CD4-positive, CD25-positive, alpha-beta regulatory T cell (primary cell): ENCODE measurements around the gene YPEL1. TPM values are rescaled to one million over a fixed set of nuclear protein-coding genes. Genes with fewer than 3 reads are reported as not detected.
"Not testable (repeated sequence)": the region's sequence is repeated elsewhere in the genome, so short reads cannot be mapped to it uniquely, and the experiment has no call there.

Experiments used
- ATAC-seq, 2 donors: fragments of 150-1000 bp; cut with Tn5 transposase; one replicate each; pipeline ENCODE4 v1.10.0; 2021; ENCODE audit warnings: low read depth in 2 of 2, moderate number of reproducible peaks in 2 of 2, moderate library complexity in 1 of 2
- DNase-seq, 3 donors: peaks; one replicate each; pipeline versions ENCODE4 v3.0.0 to v3.0.0-alpha.2; 2012 to 2022; ENCODE audit warnings: mixed read lengths in 1 of 3
- H3K27ac ChIP-seq: one replicate; pipeline ENCODE4 v1.7.0; 2013; ENCODE audit warnings: mild to moderate bottlenecking, low read length; ENCODE audit not compliant: insufficient read depth, poor library complexity, severe bottlenecking
- H3K27me3 ChIP-seq: one replicate; pipeline ENCODE4 v1.7.0; 2013; ENCODE audit warnings: low read length; ENCODE audit not compliant: control insufficient read depth, insufficient read depth
- H3K36me3 ChIP-seq: one replicate; pipeline ENCODE4 v1.7.0; 2013; ENCODE audit warnings: mild to moderate bottlenecking, low read length, moderate library complexity; ENCODE audit not compliant: control insufficient read depth, insufficient read depth
- H3K4me1 ChIP-seq: 2 replicates; pipeline ENCODE4 v1.7.0; 2013; ENCODE audit warnings: mild to moderate bottlenecking, low read length; ENCODE audit not compliant: insufficient read depth, control insufficient read depth, poor library complexity, severe bottlenecking
- H3K4me3 ChIP-seq: one replicate; pipeline ENCODE4 v1.7.0; 2013; ENCODE audit warnings: low read depth, mild to moderate bottlenecking, low read length, moderate library complexity
- H3K9me3 ChIP-seq, 2 experiments: 1 replicate in 1 of 2; 2 replicates in 1 of 2; pipeline ENCODE4 v1.7.0; 2013; ENCODE audit warnings: low read length in 2 of 2, mild to moderate bottlenecking in 1 of 2, moderate library complexity in 1 of 2; ENCODE audit not compliant: control insufficient read depth in 2 of 2
- H3K27ac Mint-ChIP-seq, 3 donors: one replicate each; pipeline ENCODE4 v1.8.0; 2020 to 2022; ENCODE audit warnings: mild to moderate bottlenecking in 3 of 3, mixed read lengths in 3 of 3, moderate library complexity in 2 of 3
- H3K27me3 Mint-ChIP-seq: one replicate; pipeline ENCODE4 v1.8.0; 2022; ENCODE audit warnings: mild to moderate bottlenecking, mixed read lengths
- H3K36me3 Mint-ChIP-seq: one replicate; pipeline ENCODE4 v1.8.0; 2020; ENCODE audit warnings: mixed read lengths
- H3K4me1 Mint-ChIP-seq, 4 donors: one replicate each; pipeline ENCODE4 v1.8.0; 2020 to 2022; ENCODE audit warnings: mixed read lengths in 4 of 4, mild to moderate bottlenecking in 1 of 4
- H3K4me3 Mint-ChIP-seq, 4 donors: one replicate each; pipeline ENCODE4 v1.8.0; 2020 to 2022; ENCODE audit warnings: mild to moderate bottlenecking in 4 of 4, mixed read lengths in 4 of 4, moderate library complexity in 3 of 4
- H3K9me3 Mint-ChIP-seq, 7 donors: one replicate each; pipeline ENCODE4 v1.8.0; 2020 to 2022; ENCODE audit warnings: mixed read lengths in 7 of 7, mild to moderate bottlenecking in 3 of 7, moderate library complexity in 2 of 7
- polyA plus RNA-seq, 4 donors: library from polyadenylated mRNA; unstranded; fragments of 300-500 nt; fragmentation: Illumina TruSeq; gene quantifications; one replicate each; pipeline ENCODE4 v1.2.3, GENCODE V29; 2021
- total RNA-seq: library from RNA; stranded (reverse); gene quantifications from one replicate; pipeline ENCODE4 v1.2.3, GENCODE V29; 2022

Gene YPEL1
- total and polyA plus RNA-seq, 5 donors from 2014 or later, result 5.4 to 20.1 (median 9.5) TPM

DNA sequence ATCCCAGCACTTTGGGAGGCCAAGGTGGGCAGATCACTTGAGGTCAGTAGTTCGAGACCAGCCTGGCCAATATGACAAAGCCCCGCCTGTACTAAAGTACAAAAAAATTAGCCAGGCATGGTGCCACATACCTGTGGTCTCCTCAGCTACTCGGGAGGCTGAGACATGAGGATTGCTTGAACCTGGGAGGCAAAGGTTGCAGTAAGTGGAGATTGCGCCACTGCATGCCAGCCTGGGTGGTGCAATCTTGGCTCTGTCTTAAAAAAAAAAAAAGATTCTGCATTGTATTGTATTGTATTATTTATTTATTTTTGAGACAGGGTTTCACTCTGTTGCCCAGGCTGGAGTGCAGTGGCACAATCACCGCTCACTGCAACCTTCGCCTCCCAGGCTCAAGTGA is 9.3 kb upstream of the YPEL1 start:
- H3K36me3 Mint-ChIP-seq, H3K9me3 Mint-ChIP-seq, H3K27ac Mint-ChIP-seq, ATAC-seq, H3K27me3 Mint-ChIP-seq, H3K4me1 ChIP-seq, H3K4me3 Mint-ChIP-seq, H3K36me3 ChIP-seq, H3K4me1 Mint-ChIP-seq, H3K27ac ChIP-seq, H3K4me3 ChIP-seq, DNase-seq, H3K9me3 ChIP-seq, H3K27me3 ChIP-seq: not testable (repeated sequence)

DNA sequence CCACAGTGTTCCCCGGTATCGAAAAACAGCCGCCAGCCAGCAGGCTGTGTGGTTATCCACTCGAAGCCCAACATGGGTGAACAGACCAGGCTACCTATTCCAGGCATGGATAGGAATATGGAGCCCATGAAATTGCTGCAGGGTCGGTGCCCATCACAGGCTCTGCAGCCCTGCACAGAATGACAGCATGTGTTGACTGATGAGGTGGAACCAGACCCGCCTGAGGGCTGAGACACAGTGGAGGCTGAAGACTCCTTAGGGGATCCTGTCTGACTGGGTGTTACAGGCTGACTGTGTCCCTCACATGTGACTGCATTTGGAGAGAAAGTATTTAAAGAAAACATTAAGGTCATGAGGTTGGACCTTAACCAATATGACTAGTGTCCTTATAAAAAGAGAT is 6.2 kb upstream of the YPEL1 start:
- ATAC-seq, result no peak
- Mint-ChIP-seq H3K4me1 (peaks cover 0 to 6% (median 2%) of the 10 kb centered on the region in 4 donors), H3K9me3 (peaks cover 0 to 1% (median 0%) of the 10 kb centered on the region in 7 donors), H3K27me3 (peaks cover 9% of the 10 kb centered on the region), H3K27ac (no peak overlapping the region), H3K36me3 (no peaks in the 10 kb centered on the region), H3K4me3 (no peak overlapping the region)
- H3K4me1 ChIP-seq, result no peaks in the 10 kb centered on the region
- no peak overlapping the region for H3K4me3 ChIP-seq
- H3K36me3 ChIP-seq, result no peaks in the 10 kb centered on the region
- DNase-seq, result no peak
- no peak overlapping the region for H3K27ac ChIP-seq
- H3K9me3 ChIP-seq, result no peaks in the 10 kb centered on the region
- no peaks in the 10 kb centered on the region for H3K27me3 ChIP-seq

DNA sequence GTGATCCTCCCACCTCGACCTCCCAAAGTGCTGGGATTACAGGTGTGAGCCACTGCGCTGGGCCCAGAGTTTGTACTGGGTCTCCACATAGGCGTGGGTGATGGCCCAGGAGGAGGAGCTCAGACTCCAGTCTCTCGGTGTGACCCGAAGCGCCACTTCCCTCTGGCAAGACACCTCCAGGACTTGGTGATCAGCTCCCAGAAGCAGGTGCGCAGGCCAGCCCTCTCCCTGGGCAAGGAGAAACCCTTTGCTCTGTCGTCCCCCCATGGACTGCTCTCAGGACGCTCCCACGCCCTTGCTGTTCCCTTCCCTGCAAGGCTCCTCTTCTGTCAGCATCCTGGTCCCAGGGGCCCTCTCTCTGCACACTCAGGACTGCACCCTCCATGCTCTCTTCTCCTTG is 5.5 kb upstream of the YPEL1 start:
- no peaks in the 10 kb centered on the region for H3K36me3 Mint-ChIP-seq

DNA sequence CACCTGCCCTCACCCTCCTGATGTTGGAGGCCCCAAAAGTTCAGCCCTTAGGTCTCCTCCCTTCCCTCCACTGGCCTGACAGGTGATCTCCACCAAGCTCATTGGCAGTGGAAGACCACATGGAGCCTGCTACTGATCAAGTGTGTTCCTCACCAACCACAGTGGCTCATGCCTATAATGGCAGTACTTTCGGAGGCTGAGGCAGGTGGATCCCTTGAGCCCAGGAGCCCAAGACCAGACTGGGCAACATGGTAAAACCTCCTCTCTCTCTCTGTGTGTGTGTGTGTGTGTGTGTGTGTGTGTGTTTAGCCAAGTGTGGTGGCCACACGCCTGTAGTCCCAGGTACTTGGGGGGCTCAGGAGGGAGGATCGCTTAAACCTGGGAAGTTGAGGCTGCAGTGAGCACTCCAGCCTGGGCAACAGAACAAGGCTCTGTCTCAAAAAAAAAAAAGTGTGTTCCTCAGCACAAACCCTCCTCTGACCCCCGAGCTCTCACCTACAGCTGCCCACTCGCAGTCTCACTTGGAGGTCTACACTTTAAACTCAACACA is 4.3 kb upstream of the YPEL1 start:
- Histone ChIP-seq H3K27ac (no peak overlapping the region), H3K4me3 (no peak overlapping the region), H3K36me3 (no peaks in the 10 kb centered on the region), H3K27me3 (no peaks in the 10 kb centered on the region), H3K4me1 (peaks cover 10% of the 10 kb centered on the region), H3K9me3 (no peaks in the 10 kb centered on the region)
- Mint-ChIP-seq H3K4me1 (peaks cover 3 to 9% (median 5%) of the 10 kb centered on the region in 4 donors), H3K36me3 (no peaks in the 10 kb centered on the region), H3K27me3 (peaks cover 12% of the 10 kb centered on the region), H3K9me3 (peaks cover 0 to 1% (median 0%) of the 10 kb centered on the region in 7 donors), H3K27ac (peak overlapping the region in 2 of 3 donors; percentile 76 to 94), H3K4me3 (peak overlapping the region in 1 of 4 donors; percentile 83)
- ATAC-seq (no peak), DNase-seq (no peak)

More for the DNA sequence above, 5.5 kb upstream of the YPEL1 start:
- Mint-ChIP-seq H3K27ac (no peak overlapping the region), H3K4me1 (peaks cover 0 to 6% (median 2%) of the 10 kb centered on the region in 4 donors), H3K27me3 (peaks cover 9% of the 10 kb centered on the region), H3K4me3 (no peak overlapping the region), H3K9me3 (peaks cover 0 to 1% (median 0%) of the 10 kb centered on the region in 7 donors)
- no peak overlapping the region for H3K4me3 ChIP-seq
- H3K9me3 ChIP-seq, result no peaks in the 10 kb centered on the region
- H3K36me3 ChIP-seq, result no peaks in the 10 kb centered on the region
- DNase-seq, result no peak
- H3K4me1 ChIP-seq, result peaks cover 4% of the 10 kb centered on the region
- no peaks in the 10 kb centered on the region for H3K27me3 ChIP-seq
- ATAC-seq, result no peak
- H3K27ac ChIP-seq, result no peak overlapping the region

DNA sequence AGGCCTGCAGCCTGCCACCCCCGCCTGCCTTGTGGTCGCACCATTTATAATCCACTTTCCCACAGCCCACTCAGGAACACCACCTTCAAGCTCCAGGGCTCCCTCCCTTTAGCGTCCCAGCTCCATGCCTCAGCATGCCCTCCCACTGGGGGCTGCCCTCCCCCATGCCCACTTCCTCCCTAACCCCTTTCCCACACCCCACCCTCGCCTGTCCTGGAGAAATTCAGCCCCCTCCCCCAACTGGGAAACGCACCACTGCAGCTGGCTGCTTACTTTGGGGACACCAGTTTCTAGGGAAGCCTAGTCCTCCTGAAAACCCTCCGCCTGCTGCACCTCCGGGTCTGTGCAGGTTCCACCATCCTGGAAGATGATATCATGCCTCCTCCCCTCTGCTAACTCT is 3.4 kb upstream of the YPEL1 start:
- DNase-seq, result no peak
- Histone ChIP-seq H3K36me3 (no peaks in the 10 kb centered on the region), H3K27ac (no peak overlapping the region), H3K4me3 (no peak overlapping the region), H3K27me3 (no peaks in the 10 kb centered on the region), H3K9me3 (no peaks in the 10 kb centered on the region), H3K4me1 (peaks cover 18% of the 10 kb centered on the region)
- Mint-ChIP-seq H3K27me3 (peaks cover 14% of the 10 kb centered on the region), H3K27ac (peak overlapping the region in 1 of 3 donors; percentile 70), H3K36me3 (no peaks in the 10 kb centered on the region), H3K9me3 (peaks cover 0 to 1% (median 0%) of the 10 kb centered on the region in 7 donors), H3K4me1 (peaks cover 10 to 17% (median 12%) of the 10 kb centered on the region in 4 donors), H3K4me3 (peak overlapping the region in 1 of 4 donors; percentile 83)
- ATAC-seq, result no peak

DNA sequence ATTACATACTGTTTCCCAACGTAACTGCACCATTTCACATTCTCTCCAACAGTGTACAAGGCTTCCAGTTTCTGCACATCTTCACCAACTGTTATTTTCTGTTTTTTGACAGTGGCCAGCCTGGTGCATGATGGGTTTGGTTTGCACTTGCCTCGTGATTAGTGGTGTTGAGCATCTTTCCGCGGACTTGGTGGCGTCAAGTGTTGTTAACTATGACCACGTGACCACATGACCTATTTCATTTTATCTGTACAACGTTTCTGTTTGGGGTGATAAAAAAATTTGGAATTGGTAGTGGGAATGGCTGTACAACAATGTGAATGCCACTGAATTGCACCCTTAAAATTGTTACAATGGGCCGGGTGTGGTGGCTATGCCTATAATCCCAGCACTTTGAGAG is 2.5 kb upstream of the YPEL1 start:
- Histone ChIP-seq H3K4me3 (no peak overlapping the region), H3K27me3 (no peaks in the 10 kb centered on the region), H3K36me3 (no peaks in the 10 kb centered on the region), H3K27ac (no peak overlapping the region), H3K9me3 (no peaks in the 10 kb centered on the region), H3K4me1 (peaks cover 18% of the 10 kb centered on the region)
- Mint-ChIP-seq H3K36me3 (no peaks in the 10 kb centered on the region), H3K4me1 (peaks cover 12 to 17% (median 14%) of the 10 kb centered on the region in 4 donors), H3K9me3 (no peaks in the 10 kb centered on the region), H3K27ac (no peak overlapping the region), H3K27me3 (peaks cover 14% of the 10 kb centered on the region), H3K4me3 (peak overlapping the region in 1 of 4 donors; percentile 70)
- no peak for ATAC-seq
- DNase-seq, result no peak

DNA sequence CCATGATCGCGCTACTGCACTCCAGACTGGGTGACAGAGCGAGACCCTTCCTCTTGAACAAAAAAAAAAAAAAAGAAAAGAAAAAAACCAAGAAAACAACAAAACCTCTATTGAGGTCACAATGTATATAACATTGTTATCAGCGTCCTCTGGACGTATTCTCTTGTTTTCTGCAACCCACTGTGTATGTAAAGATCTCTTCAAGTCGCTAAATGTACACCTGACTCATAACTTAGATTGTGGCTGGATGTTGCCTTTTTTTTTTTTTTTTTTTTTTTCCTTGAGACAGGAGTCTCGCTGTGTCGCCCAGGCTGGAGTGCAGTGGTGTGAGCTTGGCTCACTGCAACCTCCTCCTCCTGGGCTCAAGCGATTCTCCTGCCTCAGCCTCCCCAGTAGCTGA is 1.4 kb upstream of the YPEL1 start:
- H3K9me3 ChIP-seq, result no peaks in the 10 kb centered on the region
- peaks cover 14% of the 10 kb centered on the region for H3K27me3 Mint-ChIP-seq
- peak overlapping the region; percentile 70 to 82 (median 78) for H3K4me3 Mint-ChIP-seq
- no peak overlapping the region for H3K4me3 ChIP-seq
- H3K36me3 ChIP-seq, result no peaks in the 10 kb centered on the region
- no peak overlapping the region for H3K27ac ChIP-seq
- ATAC-seq (no peak), DNase-seq (no peak)
- no peaks in the 10 kb centered on the region for H3K27me3 ChIP-seq
- peaks cover 18% of the 10 kb centered on the region for H3K4me1 ChIP-seq
- peaks cover 12 to 17% (median 14%) of the 10 kb centered on the region in 4 donors for H3K4me1 Mint-ChIP-seq
- no peaks in the 10 kb centered on the region for H3K9me3 Mint-ChIP-seq
- H3K36me3 Mint-ChIP-seq, result no peaks in the 10 kb centered on the region
- H3K27ac Mint-ChIP-seq, result peak overlapping the region in 1 of 3 donors; percentile 20

DNA sequence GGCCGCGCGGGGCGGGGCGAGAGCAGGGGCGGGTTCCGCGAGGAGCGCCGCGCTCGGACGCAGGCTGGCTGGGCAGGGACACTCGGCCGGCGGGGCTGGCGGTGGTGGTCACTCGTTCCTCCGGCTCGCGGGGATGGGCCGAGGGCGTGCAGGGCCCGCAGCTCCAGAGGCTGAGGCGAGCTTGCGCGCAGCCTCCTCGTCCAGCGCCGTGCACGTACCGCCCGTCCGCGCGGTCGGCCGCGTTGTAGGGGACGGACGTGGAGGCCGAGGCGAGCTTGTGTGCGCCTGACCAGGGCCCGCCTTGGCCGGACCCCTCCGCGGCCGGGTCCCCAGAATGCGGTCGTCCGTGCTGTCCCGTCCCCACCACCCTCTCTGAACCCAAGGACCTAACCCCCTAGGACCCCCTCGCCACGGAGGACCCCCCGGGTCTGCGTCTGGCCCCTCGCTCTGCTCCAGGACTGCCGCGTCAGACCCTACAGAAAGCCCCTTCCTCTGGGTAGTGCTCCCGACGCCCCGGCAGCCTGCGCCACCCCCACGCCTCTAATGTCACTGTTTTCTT is 569 bp upstream of the YPEL1 start:
- H3K27ac ChIP-seq, result no peak overlapping the region

More for the DNA sequence above, 569 bp upstream of the YPEL1 start:
- Histone ChIP-seq H3K4me3 (no peak overlapping the region), H3K4me1 (peaks cover 18% of the 10 kb centered on the region), H3K36me3 (no peaks in the 10 kb centered on the region), H3K27me3 (no peaks in the 10 kb centered on the region), H3K9me3 (no peaks in the 10 kb centered on the region)
- peaks cover 9% of the 10 kb centered on the region for H3K27me3 Mint-ChIP-seq
- ATAC-seq (no peak), DNase-seq (no peak)
- H3K36me3 Mint-ChIP-seq, result no peaks in the 10 kb centered on the region
- H3K9me3 Mint-ChIP-seq, result no peaks in the 10 kb centered on the region
- H3K4me1 Mint-ChIP-seq, result peaks cover 12 to 17% (median 14%) of the 10 kb centered on the region in 4 donors
- H3K27ac Mint-ChIP-seq, result no peak overlapping the region
- peak overlapping the region in 3 of 4 donors; percentile 75 to 92 (median 80) for H3K4me3 Mint-ChIP-seq
